Activated CD8-positive, alpha-beta memory T cell treated with anti-CD3 and anti-CD28 coated beads, Interleukin-2, amount 10 ng/mL, durations not matched to agents 7 days and 5 days (primary cell): Measurements from ENCODE around the gene ANO6. TPM values are rescaled to one million over a fixed set of nuclear protein-coding genes. Genes with fewer than 3 reads are reported as not detected.
"Not testable (repeated sequence)": the region's sequence is repeated elsewhere in the genome, so short reads cannot be mapped to it uniquely, and the experiment has no call there.

Source experiments
- ATAC-seq: fragments of 150-1000 bp; cut with Tn5 transposase; one replicate; pipeline ENCODE4 v1.10.0; 2021; ENCODE audit warnings: moderate library complexity
- CTCF ChIA-PET: fragments of 350-600 bp; sonication (Branson Sonifier 250); formaldehyde crosslinking; loops from one replicate; lab custom pipeline; 2021; ENCODE audit warnings: antibody characterized with exemption; lab: Charles Lee
- DNase-seq: peaks from one replicate; pipeline ENCODE4 v3.0.0-alpha.2; 2020
- H3K27ac Mint-ChIP-seq: one replicate; pipeline ENCODE4 v1.8.0; 2021; ENCODE audit warnings: mild to moderate bottlenecking, mixed read lengths
- H3K27me3 Mint-ChIP-seq: one replicate; pipeline ENCODE4 v1.8.0; 2021; ENCODE audit warnings: mixed read lengths
- H3K36me3 Mint-ChIP-seq: one replicate; pipeline ENCODE4 v1.8.0; 2021; ENCODE audit warnings: mild to moderate bottlenecking, mixed read lengths
- H3K4me1 Mint-ChIP-seq: one replicate; pipeline ENCODE4 v1.8.0; 2021; ENCODE audit warnings: mixed read lengths
- H3K4me3 Mint-ChIP-seq: one replicate; pipeline ENCODE4 v1.8.0; 2021; ENCODE audit warnings: mild to moderate bottlenecking, moderate library complexity, mixed read lengths
- H3K9me3 Mint-ChIP-seq: one replicate; pipeline ENCODE4 v1.8.0; 2022; ENCODE audit warnings: low read depth, mixed read lengths
- total RNA-seq, 2 experiments: library from RNA; stranded (reverse); gene quantifications; one replicate each; pipeline ENCODE4 v1.2.3, GENCODE V29; 2021

Gene ANO6
- total RNA-seq, 2 experiments from 2014 or later = 21.7 to 22.6 TPM

- no peak overlapping the region for H3K4me3 Mint-ChIP-seq
- H3K4me1 Mint-ChIP-seq = no peaks in the 10 kb centered on the region
- H3K9me3 Mint-ChIP-seq = peaks cover 12% of the 10 kb centered on the region
- no peaks in the 10 kb centered on the region for H3K27me3 Mint-ChIP-seq
- H3K36me3 Mint-ChIP-seq = peaks cover 45% of the 10 kb centered on the region
- DNase-seq (no peak), ATAC-seq (no peak)
- CTCF ChIA-PET = interaction anchor here (1.2 kb wide), 1 partner anchor 24 kb away, joined by 4 read pairs; no protein-coding TSS in a partner anchor
- no peak overlapping the region for H3K27ac Mint-ChIP-seq
Measured at GRCh38 chr12:45363903-45364302, 148.0 kb downstream of the ANO6 start.

GRCh38 chr12:45368841-45369489, 153.1 kb downstream of the ANO6 start:
- no peaks in the 10 kb centered on the region for H3K4me1 Mint-ChIP-seq
- H3K9me3 Mint-ChIP-seq = peaks cover 6% of the 10 kb centered on the region
- H3K36me3 Mint-ChIP-seq = peaks cover 34% of the 10 kb centered on the region
- no peak overlapping the region for H3K27ac Mint-ChIP-seq
- DNase-seq (no peak), ATAC-seq (no peak)
- CTCF ChIA-PET = no interaction called here
- no peak overlapping the region for H3K4me3 Mint-ChIP-seq
- no peaks in the 10 kb centered on the region for H3K27me3 Mint-ChIP-seq

GRCh38 chr12:45377815-45378214, 161.9 kb downstream of the ANO6 start:
- Mint-ChIP-seq H3K27ac (no peak overlapping the region), H3K9me3 (no peaks in the 10 kb centered on the region), H3K4me3 (no peak overlapping the region), H3K4me1 (no peaks in the 10 kb centered on the region), H3K36me3 (peaks cover 14% of the 10 kb centered on the region), H3K27me3 (no peaks in the 10 kb centered on the region)
- CTCF ChIA-PET = no interaction called here
- ATAC-seq = no peak
- no peak for DNase-seq

GRCh38 chr12:45379261-45379660, 163.4 kb downstream of the ANO6 start:
- Mint-ChIP-seq H3K9me3 (no peaks in the 10 kb centered on the region), H3K36me3 (peaks cover 22% of the 10 kb centered on the region), H3K27me3 (no peaks in the 10 kb centered on the region), H3K4me3 (no peak overlapping the region), H3K4me1 (no peaks in the 10 kb centered on the region), H3K27ac (no peak overlapping the region)
- CTCF ChIA-PET = no interaction called here
- DNase-seq = no peak
- ATAC-seq = no peak

GRCh38 chr12:45381351-45381750, 165.5 kb downstream of the ANO6 start:
- no peaks in the 10 kb centered on the region for H3K4me1 Mint-ChIP-seq
- ATAC-seq (no peak), DNase-seq (no peak)
- peaks cover 39% of the 10 kb centered on the region for H3K36me3 Mint-ChIP-seq
- no peaks in the 10 kb centered on the region for H3K27me3 Mint-ChIP-seq
- H3K4me3 Mint-ChIP-seq = no peak overlapping the region
- CTCF ChIA-PET = no interaction called here
- no peaks in the 10 kb centered on the region for H3K9me3 Mint-ChIP-seq
- no peak overlapping the region for H3K27ac Mint-ChIP-seq

- no peak for ATAC-seq
- Mint-ChIP-seq H3K9me3 (no peaks in the 10 kb centered on the region), H3K4me3 (no peak overlapping the region), H3K36me3 (peaks cover 42% of the 10 kb centered on the region), H3K27ac (no peak overlapping the region), H3K27me3 (no peaks in the 10 kb centered on the region), H3K4me1 (no peaks in the 10 kb centered on the region)
- CTCF ChIA-PET = interaction anchor here (0.7 to 1.6 kb wide), 3 partner anchors 12 to 191 kb away, joined by 3 to 4 read pairs (median 4); no protein-coding TSS in a partner anchor
- DNase-seq = no peak
Measured at GRCh38 chr12:45388545-45388944, 172.7 kb downstream of the ANO6 start.

- H3K27ac Mint-ChIP-seq = no peak overlapping the region
- H3K4me1 Mint-ChIP-seq = no peaks in the 10 kb centered on the region
- CTCF ChIA-PET = interaction anchor here (0.6 to 1.6 kb wide), 4 partner anchors 11 to 340 kb away, joined by 3 to 5 read pairs (median 4); no protein-coding TSS in a partner anchor
- ATAC-seq = no peak
- no peak overlapping the region for H3K4me3 Mint-ChIP-seq
- DNase-seq = no peak
- no peaks in the 10 kb centered on the region for H3K27me3 Mint-ChIP-seq
- H3K9me3 Mint-ChIP-seq = no peaks in the 10 kb centered on the region
- peaks cover 41% of the 10 kb centered on the region for H3K36me3 Mint-ChIP-seq
Measured at GRCh38 chr12:45389426-45389825, 173.5 kb downstream of the ANO6 start.

- H3K4me3 Mint-ChIP-seq, H3K4me1 Mint-ChIP-seq, H3K9me3 Mint-ChIP-seq, CTCF ChIA-PET, DNase-seq, H3K27me3 Mint-ChIP-seq, H3K27ac Mint-ChIP-seq, ATAC-seq: not testable (repeated sequence)
- peaks cover 24% of the 10 kb centered on the region for H3K36me3 Mint-ChIP-seq
Measured at GRCh38 chr12:45397499-45397898, 181.6 kb downstream of the ANO6 start.

- no peak for DNase-seq
- Mint-ChIP-seq H3K27me3 (no peaks in the 10 kb centered on the region), H3K4me1 (no peaks in the 10 kb centered on the region), H3K27ac (no peak overlapping the region), H3K9me3 (no peaks in the 10 kb centered on the region), H3K4me3 (no peak overlapping the region), H3K36me3 (peaks cover 16% of the 10 kb centered on the region)
- ATAC-seq = no peak
- CTCF ChIA-PET = no interaction called here
Measured at GRCh38 chr12:45398552-45398951, 182.7 kb downstream of the ANO6 start.

GRCh38 chr12:45400991-45401390, 185.1 kb downstream of the ANO6 start:
- Mint-ChIP-seq H3K4me1 (no peaks in the 10 kb centered on the region), H3K27ac (no peak overlapping the region), H3K36me3 (peaks cover 18% of the 10 kb centered on the region), H3K4me3 (no peak overlapping the region), H3K9me3 (no peaks in the 10 kb centered on the region), H3K27me3 (no peaks in the 10 kb centered on the region)
- CTCF ChIA-PET = interaction anchor here (1.0 kb wide), 1 partner anchor 12 kb away, joined by 4 read pairs; no protein-coding TSS in a partner anchor
- no peak for DNase-seq
- no peak for ATAC-seq

- H3K36me3 Mint-ChIP-seq = peaks cover 13% of the 10 kb centered on the region
- no peak overlapping the region for H3K4me3 Mint-ChIP-seq
- CTCF ChIA-PET = interaction anchor here (1.2 kb wide), 1 partner anchor 10 kb away, joined by 3 read pairs; no protein-coding TSS in a partner anchor
- H3K9me3 Mint-ChIP-seq = no peaks in the 10 kb centered on the region
- DNase-seq (no peak), ATAC-seq (no peak)
- H3K27me3 Mint-ChIP-seq = no peaks in the 10 kb centered on the region
- H3K27ac Mint-ChIP-seq = no peak overlapping the region
- H3K4me1 Mint-ChIP-seq = no peaks in the 10 kb centered on the region
Measured at GRCh38 chr12:45402288-45402687, 186.4 kb downstream of the ANO6 start.

- DNase-seq (no peak), ATAC-seq (no peak)
- H3K9me3 Mint-ChIP-seq = no peaks in the 10 kb centered on the region
- no peaks in the 10 kb centered on the region for H3K4me1 Mint-ChIP-seq
- CTCF ChIA-PET = no interaction called here
- H3K4me3 Mint-ChIP-seq = no peak overlapping the region
- H3K27ac Mint-ChIP-seq = no peak overlapping the region
- H3K27me3 Mint-ChIP-seq = no peaks in the 10 kb centered on the region
- peaks cover 24% of the 10 kb centered on the region for H3K36me3 Mint-ChIP-seq
Measured at GRCh38 chr12:45406988-45407850, 191.3 kb downstream of the ANO6 start.

GRCh38 chr12:45407981-45408728, 192.3 kb downstream of the ANO6 start:
- DNase-seq = no peak
- CTCF ChIA-PET = interaction anchor here (0.6 kb wide), 1 partner anchor 203 kb away, joined by 3 read pairs; no protein-coding TSS in a partner anchor
- H3K36me3 Mint-ChIP-seq = peaks cover 22% of the 10 kb centered on the region
- H3K27me3 Mint-ChIP-seq = no peaks in the 10 kb centered on the region
- H3K9me3 Mint-ChIP-seq = no peaks in the 10 kb centered on the region
- no peak overlapping the region for H3K4me3 Mint-ChIP-seq
- H3K4me1 Mint-ChIP-seq = no peaks in the 10 kb centered on the region
- H3K27ac Mint-ChIP-seq = no peak overlapping the region
- no peak for ATAC-seq
